ENCODE results near the gene CHST5. TPM values are rescaled to one million over a fixed set of nuclear protein-coding genes. Genes with fewer than 3 reads are reported as not detected.

Gene CHST5
- total and polyA plus RNA-seq, 2 of the 13 experiments (the other 11 are each of a cell fraction or from before 2014, with no cell fraction given) = 0.05 TPM; not detected in 1

- TF ChIP-seq HNF1B (CRISPR knock-in tag; IDR thresholded peaks at IDR 0.05) (no peak; the same call in 1 of the 2 replicates), MLXIP (CRISPR knock-in tag; IDR thresholded peaks at IDR 0.05; ENCODE audit: borderline replicate concordance) (no peak), ZNF574 (CRISPR knock-in tag; IDR thresholded peaks at IDR 0.05) (no peak), AHDC1 (CRISPR knock-in tag; IDR thresholded peaks at IDR 0.05; ENCODE audit: borderline replicate concordance) (no peak), ARID3A (IDR thresholded peaks at IDR 0.05; ENCODE audit: low read depth, low read length) (0 out of 2 replicates have a peak, but pooled peaks have one; percentile 14), SNAPC5 (CRISPR knock-in tag; IDR thresholded peaks at IDR 0.05; ENCODE audit: borderline replicate concordance) (no peak), ZNF598 (CRISPR knock-in tag; IDR thresholded peaks at IDR 0.05; ENCODE audit: borderline replicate concordance) (no peak), E2F2 (CRISPR knock-in tag; IDR thresholded peaks at IDR 0.05; ENCODE audit: borderline replicate concordance) (no peak), CBX2 (IDR thresholded peaks at IDR 0.05; ENCODE audit: low read depth, low read length) (no peak), CBX2 (CRISPR knock-in tag; IDR thresholded peaks at IDR 0.05; ENCODE audit: low read depth) (no peak), SIN3B (IDR thresholded peaks at IDR 0.05; ENCODE audit: low read length) (no peak), MXI1 (IDR thresholded peaks at IDR 0.05; ENCODE audit: borderline replicate concordance, low read depth, low read length) (peak; percentile 76; the same call in 1 of the 3 replicates)
Measured at GRCh38 chr16:75555213-75555706, 19.4 kb upstream of the CHST5 start (continued).

Data from HepG2 (cell line).